ENCODE data around the gene HMGN4.

DNA sequence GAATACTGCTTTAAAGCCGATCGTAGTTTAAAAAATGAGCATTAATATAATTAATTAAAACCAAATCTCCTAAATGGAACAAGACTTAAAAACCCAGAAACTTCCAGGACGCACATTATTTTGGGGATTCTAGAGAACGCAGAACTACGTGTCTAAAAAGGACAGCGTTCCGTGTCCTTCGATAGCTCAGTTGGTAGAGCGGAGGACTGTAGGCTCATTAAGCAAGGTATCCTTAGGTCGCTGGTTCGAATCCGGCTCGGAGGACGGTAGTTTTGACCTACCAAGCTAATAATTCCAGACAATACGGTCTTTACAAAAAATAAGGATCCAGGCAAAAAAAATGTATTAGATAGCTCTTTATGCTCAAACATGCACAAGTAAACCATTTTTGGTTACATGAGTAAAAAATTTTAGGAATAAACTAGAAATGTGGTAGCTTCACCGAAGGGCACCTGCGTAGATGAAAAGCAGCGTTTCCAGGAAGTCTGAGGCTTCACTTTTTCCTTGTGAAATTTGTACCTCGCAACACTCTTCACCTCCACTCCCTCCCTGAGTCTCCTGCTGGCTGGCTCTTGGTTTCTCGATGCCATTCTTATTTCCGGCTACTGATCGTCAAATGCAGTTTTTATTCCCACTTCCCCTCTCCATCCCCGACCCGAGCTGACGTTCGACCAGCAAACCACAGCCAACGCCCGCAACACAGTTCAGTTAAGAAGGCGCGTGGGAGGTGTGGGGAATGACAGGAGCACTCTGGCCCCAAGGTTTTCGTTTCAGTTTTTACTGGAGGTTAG lies 39.0 kb downstream of the HMGN4 start:
- TF ChIP-seq, protein P1, sequence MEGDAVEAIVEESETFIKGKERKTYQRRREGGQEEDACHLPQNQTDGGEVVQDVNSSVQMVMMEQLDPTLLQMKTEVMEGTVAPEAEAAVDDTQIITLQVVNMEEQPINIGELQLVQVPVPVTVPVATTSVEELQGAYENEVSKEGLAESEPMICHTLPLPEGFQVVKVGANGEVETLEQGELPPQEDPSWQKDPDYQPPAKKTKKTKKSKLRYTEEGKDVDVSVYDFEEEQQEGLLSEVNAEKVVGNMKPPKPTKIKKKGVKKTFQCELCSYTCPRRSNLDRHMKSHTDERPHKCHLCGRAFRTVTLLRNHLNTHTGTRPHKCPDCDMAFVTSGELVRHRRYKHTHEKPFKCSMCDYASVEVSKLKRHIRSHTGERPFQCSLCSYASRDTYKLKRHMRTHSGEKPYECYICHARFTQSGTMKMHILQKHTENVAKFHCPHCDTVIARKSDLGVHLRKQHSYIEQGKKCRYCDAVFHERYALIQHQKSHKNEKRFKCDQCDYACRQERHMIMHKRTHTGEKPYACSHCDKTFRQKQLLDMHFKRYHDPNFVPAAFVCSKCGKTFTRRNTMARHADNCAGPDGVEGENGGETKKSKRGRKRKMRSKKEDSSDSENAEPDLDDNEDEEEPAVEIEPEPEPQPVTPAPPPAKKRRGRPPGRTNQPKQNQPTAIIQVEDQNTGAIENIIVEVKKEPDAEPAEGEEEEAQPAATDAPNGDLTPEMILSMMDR (IDR thresholded peaks at IDR 0.05), result no peak
- TF ChIP-seq POLR2A (IDR thresholded peaks at IDR 0.05), result no peak

All from breast epithelium (tissue), 3 donors.